A549 treated with dexamethasone at 1 μM for 4 hours (cell line): ENCODE measurements around the gene NSL1. TPM values are rescaled to one million over a fixed set of nuclear protein-coding genes. Genes with fewer than 3 reads are reported as not detected.

ENCODE experiments used
- total RNA-seq: library from RNA; stranded (reverse); fragments of 200-300 nt; extraction: Qiagen RNA extraction; gene quantifications from 5 replicates; pipeline ENCODE4 v1.2.3, GENCODE V29; 2022

NSL1 gene, protein sequence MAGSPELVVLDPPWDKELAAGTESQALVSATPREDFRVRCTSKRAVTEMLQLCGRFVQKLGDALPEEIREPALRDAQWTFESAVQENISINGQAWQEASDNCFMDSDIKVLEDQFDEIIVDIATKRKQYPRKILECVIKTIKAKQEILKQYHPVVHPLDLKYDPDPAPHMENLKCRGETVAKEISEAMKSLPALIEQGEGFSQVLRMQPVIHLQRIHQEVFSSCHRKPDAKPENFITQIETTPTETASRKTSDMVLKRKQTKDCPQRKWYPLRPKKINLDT
- total RNA-seq: 28.1 to 37.5 TPM (median 28.5 TPM) in 5 replicates

DNA sequence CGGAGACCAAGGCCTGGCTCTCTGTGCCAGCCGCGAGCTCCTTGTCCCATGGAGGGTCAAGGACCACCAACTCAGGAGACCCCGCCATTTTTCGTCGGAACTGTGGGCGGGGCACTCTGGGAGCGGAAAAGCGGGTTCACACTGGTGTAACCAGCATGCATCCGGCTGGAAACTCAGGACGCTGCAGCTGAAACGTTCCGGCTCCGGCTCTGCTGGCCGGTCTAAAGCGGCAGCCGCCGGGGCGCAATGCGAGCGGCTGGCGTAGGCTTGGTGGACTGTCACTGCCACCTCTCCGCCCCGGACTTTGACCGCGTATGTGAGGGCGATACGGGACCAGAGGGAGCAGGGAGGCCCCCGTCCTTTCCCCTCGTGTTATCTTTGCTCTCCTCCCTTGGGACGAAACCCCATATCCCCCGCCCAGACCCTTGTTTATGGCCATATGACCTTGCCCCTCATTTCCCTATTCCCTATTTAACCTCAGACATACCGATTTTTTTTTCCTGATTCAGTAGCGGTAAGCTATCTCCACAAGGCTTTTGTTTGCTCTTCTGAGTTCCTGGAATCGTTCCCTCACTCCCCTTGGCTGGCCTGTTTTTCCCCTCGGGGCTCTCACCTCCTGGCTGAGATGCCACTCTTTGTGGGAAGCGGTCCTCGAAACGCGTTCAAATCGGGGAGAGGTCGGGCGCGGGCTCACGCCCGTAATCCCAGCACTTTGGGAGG, at the start of gene NSL1, which contains the start of gene TATDN3:
Gene NSL1, minus strand, starts transcription at position 102 of the 720 bp plus-strand sequence. Its CDS starts 14 bp downstream, at position 88.
Gene TATDN3, plus strand, starts transcription at position 219 of the 720 bp plus-strand sequence. Its CDS starts 28 bp downstream, at position 247.

DNA sequence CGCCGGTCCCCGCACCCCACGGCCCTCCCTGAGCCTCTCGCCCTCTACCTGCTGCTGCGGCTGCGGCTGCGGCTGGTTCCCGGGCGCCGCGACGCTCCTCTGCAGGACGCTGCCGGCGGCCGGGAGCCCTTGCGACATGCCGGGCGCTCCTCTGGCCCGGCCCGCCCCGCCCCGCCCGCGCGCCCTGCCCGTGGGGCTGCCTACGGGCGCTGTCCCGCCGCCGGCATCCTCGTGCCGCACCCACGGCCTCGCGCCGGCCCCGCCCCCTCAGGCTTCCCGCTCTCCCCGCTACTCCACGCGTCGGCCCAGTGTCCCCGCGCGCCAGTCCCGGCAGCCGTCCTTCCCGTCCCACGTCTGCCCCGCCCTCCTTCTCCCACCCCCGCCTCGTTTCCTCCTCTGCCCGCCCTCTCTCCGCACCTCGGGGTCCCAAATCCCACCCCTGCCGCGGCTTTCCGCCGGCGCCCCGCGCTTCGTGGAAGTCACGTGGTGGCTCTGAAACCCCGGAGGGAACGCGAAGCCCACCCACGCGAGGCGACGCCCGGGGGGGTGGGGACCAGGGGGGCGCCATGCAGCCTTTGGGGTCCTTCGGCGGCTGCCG, 91.9 kb downstream of the NSL1 start, which contains the start of gene BATF3:
Gene BATF3, minus strand, starts transcription at position 216 of the 598 bp plus-strand sequence. Its CDS starts 78 bp downstream, at position 138.

Other genes starting within 250 kb of the NSL1 start
- 20.8 to 37.6 TPM (median 26.9 TPM) in 5 replicates for gene ATF3, start 183.0 kb downstream of the NSL1 start, total RNA-seq
- 24.8 to 34.8 TPM (median 31.6 TPM) in 5 replicates for gene BATF3, start 91.9 kb downstream of the NSL1 start, total RNA-seq
- gene TATDN3, start 117 bp upstream of the NSL1 start, total RNA-seq: 11.4 to 15.2 TPM (median 12.4 TPM) in 5 replicates
- gene SPATA45, start 55.9 kb upstream of the NSL1 start, total RNA-seq: 0.20 to 0.46 TPM (median 0.42 TPM) in 3 of 5 replicates, not detected in the others
- gene FLVCR1, start 66.5 kb upstream of the NSL1 start, total RNA-seq: 10.4 to 20.9 TPM (median 17.8 TPM) in 5 replicates
- gene VASH2, start 158.8 kb upstream of the NSL1 start, total RNA-seq: 1.8 to 3.3 TPM (median 2.7 TPM) in 5 replicates
- 15.2 to 21.9 TPM (median 18.4 TPM) in 5 replicates for gene ANGEL2, start 224.1 kb upstream of the NSL1 start, total RNA-seq